GM21447 (cell line): ENCODE data around the gene SMC6.

Source experiments
- ATAC-seq: cut with Tn5 transposase; IDR thresholded peaks from one replicate; pipeline ENCODE4 v1.9.1; 2021; ENCODE audit not compliant: unreplicated experiment

SMC6 gene

DNA sequence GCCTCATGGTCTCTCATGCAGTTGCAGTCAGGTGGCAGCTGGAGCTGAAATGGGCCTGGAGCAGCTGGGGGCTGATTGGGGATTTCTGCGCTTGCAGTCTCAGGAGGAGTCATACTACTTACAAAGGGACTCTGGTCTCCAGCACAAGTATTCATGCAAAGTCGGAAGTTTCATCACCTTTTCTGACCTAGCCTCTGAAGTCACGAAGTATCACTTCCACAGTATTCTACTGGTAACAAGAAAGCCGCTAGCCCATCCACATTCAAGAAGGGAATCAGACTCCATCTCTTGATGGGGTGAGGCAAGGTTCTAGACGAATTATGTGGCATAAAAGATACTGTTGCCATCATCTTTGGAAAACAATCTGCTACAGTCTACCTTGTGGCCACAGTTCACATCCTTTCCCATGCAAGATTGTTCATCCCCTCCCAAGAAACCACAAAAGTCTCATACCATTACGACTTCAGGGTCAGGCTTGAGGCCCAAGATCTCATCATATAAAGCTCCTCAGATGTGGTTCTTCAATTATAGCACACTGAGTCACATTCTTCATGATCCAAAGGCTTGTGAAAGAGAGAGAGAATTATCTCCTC, 95.3 kb downstream of the SMC6 start:
- ATAC-seq = peak; percentile 62

DNA sequence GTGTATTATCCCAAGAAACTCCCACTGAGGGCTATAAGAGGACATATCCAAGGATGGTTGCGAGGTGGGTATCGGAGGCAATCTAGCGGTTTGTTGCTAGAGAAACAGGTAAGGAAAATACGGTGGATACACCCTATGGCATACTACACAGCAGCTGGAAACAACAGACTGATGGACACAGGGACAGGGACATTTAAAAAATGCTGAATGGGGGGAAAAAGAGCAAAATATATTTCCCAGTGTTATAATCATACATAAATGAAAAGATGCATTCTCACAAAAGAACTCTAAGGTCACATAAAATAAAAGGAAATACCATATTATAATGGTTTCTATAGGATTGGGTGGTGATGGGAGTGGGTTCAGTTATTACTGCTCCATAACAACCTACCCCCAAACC, 95.9 kb downstream of the SMC6 start:
- no peak for ATAC-seq

DNA sequence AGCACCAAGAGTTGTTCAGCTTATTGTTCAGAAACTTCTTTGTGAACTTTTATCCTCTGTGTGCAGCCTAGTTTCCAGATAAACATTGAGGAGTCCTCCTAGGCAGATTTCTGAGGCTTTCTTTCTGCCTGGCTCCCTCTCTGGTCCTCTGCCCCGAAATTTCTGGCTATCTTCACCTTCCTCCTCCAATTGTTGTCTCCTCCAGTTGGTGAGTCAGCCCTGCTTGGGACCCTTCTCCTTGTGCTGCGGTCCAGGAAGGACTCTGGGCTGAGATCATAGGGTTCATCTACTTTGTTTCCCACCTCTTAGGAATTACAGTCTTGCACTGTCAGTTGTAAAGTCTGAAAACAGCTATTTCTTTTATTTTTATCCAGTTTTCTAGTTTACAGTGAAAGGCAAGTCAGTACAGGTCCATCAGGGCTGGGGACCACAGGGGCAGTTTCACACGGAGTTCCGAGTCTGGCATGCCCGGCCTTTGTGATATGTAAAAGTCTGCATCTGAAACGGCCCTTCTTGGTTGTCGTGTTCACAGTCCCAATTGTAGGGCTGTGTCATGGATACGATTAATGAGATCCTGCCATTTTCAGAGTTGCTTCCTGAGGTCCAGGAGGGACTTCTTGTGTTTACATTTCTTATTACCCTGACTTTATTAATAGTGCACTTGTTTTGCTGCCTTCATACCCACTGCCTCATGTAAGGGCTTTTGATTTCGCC, 100.8 kb downstream of the SMC6 start:
- ATAC-seq = no peak

DNA sequence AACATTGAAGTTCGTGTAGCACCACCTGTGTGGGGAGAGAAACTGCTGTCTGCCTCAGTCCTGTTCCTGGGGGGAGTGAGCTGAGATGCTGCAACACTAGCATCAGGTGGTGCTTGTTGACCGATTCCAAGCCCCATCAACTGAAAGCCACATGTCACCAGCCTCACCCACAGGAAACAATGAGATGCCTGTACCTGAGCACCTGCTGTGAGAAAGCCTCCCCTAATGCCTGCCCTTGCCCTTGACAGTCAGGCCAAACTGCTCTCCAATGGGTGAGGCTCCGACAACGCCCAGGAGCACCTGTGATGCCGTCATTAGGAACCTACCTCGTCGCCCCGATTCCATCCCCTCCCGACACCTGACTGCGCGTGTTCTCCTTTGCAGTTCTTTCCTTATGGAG, 104.6 kb downstream of the SMC6 start:
- no peak for ATAC-seq

DNA sequence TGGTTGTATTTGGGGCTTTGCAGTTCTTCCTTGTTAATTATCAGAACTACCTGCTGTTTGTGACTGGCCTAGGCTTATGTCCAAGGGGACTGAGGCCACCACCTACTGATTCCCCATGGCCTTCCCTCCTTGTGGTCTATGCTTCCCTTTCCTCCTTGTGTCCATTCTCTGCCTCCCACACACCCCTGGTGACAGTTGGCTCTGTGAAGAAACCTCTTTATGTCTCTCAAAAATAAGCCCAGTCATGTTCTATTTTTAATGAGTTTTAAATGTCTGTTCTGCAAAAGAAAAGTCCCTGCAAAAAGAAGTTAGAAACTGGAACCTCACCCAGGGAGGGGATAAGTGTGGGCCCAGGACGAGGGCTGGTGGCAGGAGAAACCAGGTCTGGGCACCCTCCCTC, 105.0 kb downstream of the SMC6 start:
- ATAC-seq = no peak

DNA sequence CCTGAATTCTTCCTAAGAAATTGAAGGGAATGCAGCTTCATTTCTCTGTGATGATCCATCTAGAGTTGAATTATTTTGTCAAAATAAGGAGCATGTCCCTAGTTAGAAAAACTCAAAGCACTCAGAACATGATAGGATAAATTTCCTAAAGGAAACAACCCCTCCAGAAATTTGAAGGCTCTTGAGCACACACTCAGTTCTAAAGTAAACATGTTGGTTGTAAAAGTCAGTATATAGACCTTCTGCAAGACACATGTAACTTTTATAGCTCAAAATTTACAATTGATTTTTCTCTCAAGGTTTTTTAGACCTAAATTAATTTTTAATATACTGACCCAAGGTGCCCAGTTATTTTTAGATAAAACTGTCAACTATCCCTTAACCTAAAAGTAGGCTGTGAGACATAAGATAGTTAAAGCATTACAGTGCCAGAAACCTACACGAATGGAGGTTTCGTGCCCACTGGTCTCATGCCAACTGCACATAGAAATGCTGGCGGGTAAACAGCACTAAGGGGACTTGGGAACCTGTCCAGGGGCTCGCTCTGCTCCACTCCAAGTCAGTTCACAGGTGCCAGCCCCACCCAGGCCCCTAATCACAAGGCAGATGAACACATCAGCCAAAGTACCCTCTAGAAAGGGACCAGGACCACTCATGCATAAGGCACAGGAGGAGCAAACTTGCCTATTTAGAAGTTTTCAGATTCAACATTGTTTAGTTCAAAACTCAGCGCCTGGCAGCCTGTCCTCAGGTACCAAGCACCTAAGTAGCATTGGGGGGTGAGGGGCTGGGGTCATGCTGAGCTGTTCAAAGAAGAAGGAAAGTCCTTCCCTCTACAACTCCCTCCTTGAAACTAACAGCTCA, 106.5 kb downstream of the SMC6 start:
- no peak for ATAC-seq

DNA sequence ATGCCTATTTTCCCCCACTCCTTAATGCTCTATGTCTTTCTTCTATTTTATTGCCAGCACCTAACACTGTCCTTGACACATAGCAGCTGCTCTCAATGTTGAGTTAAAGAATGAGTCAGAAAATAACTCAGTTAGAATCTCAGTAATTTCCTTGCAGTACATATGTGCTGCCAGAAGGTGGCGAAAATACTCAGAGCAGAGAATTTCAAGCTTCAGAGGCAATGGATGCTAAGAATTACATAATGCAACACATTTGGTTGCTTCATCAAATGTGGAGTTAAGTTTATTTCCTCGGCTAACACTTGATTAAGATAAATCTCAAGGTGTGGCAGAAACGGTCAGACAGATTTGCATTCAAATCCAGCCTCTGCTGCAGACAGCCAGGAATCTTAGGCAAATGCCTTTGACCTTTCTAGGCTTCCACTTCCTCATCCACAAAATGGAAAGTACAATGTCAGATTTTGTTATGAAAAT, 107.5 kb downstream of the SMC6 start:
- ATAC-seq = peak; percentile 92

DNA sequence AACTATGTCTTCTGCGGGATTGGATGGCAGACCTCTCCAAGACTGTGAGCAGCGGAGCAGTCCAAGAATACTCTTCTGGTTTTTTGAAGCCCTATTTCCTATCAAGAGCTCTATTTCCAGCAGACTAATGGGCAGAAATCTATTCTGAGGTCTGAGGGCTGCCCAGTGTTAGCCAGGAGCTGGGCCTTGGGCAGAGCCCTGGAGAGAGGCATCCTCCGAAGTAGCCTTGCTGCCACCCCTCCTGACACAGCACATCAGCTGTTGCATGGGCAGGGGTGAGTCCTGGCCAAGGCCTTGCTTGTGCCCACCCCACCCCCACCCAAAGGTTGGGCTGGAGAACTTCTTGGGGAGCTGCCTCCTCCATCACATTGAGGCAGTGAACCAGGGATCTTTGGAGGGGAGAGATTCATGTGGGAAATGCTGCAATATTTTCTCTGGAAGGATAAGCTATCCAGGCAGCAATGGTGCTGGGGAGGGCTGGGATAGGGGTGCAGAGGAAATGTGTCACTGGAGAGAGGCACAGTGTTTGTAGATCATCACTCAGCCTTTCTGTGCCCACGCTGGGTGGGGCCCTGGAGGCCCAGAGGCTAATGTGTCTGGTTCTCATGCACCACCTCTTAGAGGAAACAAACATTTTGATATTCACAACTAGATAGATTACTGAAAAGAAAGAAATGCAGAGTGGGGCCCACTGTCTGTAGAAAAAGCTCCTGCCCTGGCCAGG, 108.5 kb downstream of the SMC6 start:
- no peak for ATAC-seq

DNA sequence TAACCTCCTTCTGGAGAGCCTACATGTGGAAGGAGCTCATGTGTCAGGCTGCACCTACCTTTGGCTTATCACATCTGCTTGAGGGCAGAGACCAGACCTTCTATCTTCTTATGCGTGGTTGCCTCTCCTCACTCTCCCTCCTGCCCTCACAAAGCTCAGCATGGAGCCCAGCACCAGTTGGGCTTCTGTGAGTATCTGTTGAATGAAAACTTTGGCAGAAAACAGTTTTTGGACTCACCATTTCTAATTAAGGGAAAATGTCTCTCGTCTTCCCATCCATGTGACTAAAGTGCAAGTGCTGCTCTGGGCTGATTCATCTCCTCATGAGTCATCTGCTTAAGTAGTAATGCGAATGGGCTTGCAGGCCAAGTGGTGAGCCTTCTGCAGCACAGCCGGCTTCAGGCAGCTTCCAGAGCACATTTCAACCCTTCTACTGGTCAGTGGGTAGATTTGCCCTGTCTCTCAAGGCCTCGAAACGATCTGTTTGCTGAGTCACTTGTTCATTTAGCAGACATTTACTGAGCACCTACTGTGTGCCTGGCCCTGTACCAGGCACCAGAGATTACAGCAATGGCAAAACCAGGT, 110.5 kb downstream of the SMC6 start:
- no peak for ATAC-seq

DNA sequence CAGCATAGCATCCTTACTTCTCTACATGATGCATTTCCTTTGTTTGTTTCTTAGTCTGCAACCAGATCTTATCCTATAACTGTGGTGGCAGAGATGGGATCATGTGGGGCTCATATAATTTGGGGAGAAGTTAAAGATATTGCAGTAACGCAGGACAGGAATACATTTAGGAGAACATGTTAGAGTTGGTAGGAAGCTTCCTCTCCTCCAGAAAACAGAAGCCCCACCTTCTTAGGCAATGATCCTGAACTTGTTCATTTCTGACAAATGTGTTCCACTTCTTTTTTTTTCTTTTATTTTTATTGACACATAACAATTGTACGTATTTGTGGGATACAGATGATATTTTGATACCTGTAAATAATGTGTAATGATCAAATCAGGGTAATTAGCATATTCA, 113.2 kb downstream of the SMC6 start:
- no peak for ATAC-seq

DNA sequence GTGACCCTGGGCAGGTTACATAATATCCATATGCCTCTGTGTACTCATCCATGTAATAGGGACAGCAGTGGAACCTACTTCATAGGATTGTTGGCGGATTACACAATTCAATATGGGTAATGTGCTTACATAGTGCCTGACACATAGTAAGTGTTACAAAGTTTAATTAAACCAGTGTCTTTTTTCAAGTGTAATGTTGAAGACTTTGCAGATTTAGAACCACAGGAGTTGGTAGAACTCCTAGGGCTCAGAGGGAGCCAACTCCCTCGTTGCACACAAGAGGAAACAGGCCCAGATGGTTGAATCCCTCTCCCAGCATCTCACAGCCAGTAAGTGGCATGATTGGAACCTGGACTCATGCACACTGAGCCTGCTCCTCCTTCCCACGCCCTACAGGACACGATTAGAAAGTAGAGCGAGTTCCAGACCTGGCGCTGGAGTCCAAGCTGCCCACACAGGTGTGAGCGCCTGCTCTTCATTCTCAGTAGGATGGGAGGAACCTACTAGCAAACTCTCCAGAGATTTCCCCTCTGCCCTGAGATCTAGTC, 115.3 kb downstream of the SMC6 start:
- no peak for ATAC-seq

DNA sequence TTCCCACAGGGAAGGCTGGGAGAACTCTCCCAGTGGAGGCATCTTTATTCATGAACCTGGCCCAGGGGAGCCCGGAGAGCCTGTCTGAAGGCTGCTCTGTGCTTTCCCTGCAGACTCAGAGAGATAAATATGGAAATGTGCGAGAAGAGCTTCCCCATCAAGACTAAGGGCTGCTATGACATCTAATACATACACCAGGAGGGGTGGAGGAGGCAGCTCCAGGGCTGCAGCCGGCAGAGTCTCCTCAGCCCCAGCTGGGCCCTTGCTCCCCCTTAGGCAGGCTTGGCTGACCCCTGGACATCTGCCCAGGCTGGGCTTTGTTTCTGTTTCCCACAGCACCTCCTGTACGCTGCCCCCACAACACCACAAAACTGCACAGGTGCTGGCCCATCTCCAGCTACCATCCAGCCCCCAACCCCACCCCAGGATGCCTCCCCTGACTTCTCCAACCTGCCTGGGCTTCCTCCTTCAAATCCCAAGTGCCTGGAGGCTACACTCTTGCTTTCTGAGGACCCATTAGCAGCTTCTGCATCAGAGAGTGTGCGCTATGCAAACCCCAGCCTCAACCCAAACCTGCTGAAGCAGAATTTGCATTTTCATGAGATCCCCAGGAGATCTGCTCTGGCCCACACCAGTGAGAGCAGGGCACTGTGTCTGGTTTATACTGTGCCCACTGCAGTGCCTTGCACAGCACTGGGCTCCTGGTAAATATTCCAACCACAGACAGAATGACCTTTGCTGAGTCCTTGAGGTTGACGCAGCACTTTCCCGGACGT, 116.3 kb downstream of the SMC6 start:
- ATAC-seq = no peak

DNA sequence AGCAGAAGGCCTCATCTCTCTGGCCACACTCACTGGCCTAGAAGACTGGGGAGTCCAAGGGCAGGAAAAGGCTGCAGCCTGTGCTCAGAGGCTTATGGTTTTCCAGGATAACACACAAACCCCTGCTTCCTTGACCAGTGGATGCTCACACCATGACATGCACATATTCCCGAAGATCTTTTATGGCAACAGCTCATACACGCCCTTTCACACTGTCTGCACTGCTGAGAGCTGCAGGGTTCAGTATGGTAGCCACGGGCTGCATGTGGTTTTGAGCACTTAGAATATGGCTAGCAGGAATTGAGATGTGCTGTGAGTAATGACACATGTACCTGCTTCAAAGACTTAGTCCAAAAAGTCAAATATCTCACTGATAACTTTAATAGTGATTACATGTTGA, 117.4 kb downstream of the SMC6 start:
- ATAC-seq = no peak

DNA sequence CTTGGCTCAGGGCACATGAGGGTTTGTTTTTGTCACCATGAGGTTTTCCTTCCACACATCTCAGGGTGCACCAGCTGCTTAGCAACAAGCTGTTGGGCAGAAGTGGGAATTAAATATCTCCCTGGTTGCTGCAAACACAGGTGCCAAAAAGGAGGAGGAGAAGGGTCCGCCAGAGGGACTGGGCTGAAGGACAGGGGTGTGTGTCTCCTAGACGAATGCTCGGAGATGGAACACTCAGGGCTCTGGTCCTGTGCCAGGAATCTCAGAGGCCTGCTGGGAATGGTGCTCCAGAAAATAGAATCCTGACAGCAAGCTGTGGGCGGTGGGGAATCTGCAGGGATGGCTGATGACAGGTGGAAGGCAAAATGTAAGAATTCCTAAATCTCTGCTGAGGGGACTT, 118.6 kb downstream of the SMC6 start:
- ATAC-seq = no peak

DNA sequence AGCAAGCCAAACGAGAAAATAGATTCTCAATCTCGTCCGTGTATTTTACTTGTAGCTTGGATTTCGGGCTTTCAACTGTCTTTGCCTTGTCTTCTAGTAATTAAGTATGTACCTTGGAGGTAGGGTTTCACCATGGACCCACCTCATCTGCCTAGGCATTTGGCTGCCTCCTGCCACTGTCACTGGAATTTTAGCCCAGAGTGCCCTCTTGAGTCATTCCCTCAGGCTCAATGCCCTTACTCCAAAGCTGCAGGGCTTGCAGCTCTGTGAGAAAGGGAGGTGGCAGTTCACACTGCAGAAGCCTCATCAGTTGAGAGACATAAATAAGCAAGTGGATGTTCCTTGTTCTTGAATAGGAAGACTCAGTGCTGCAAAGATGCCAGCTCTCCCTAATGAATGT, 123.5 kb downstream of the SMC6 start:
- ATAC-seq = no peak

DNA sequence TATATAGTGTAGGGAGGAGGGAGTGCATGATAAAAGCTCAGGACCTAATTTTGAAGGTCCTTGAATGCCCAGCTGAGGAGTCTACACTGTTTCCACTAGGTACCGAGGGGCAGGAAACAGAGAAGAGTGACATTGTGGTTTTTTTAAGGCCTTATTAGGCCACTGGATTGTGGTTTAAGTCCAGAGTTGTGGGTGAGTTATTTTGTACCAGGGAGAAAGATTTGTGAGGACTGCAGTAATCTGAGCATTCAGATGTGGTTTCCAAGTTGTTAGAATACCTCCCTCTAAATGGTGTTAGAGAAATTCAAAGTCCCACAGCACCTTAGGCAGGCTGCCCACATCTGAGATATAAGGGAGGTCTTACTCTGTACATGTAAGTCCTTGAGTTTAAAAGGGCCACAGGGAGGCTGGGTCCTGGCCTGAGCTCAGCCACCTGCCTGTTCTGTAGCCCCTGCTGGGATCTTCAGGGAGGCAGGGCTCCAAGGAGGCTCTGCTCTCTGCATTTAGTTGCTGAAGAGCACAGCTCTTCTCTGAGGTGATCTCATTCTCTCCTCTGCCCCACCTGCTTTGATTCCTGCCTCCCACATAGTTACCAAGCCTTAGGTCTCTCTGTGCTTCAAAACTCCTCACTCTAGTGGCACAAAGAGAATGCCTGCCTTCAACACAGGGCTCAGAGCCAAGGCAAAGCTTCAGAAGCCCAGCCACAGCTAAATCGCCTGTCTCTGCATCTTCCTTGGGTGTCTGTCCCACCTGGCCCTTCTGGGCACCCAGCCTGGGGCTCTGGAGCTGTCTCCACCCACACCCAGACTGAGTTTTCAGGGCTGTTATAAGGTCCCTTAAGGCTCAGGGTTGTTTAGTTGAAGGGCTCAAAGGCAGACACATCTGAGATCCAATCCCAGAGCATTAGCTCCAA, 125.0 kb downstream of the SMC6 start:
- ATAC-seq = peak; percentile 72

DNA sequence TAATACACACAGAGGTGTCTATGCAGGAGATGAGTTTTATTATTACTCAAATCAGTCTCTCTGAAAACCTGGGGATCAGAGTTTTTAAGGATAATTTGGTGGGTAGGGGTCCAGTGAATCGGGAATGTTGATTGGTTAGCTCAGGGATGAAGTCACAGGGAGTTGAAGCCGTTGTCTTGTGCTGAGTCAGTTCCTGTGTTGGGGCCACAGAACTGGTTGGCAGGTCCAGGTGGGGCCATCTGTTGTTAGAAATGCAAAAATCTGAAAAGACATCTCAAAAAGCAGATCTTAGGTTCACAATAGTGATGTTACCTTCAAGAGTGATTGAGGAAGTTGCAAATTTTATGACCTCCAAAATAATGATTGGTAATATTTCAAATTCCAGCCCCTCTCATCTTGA, 126.2 kb downstream of the SMC6 start:
- no peak for ATAC-seq

DNA sequence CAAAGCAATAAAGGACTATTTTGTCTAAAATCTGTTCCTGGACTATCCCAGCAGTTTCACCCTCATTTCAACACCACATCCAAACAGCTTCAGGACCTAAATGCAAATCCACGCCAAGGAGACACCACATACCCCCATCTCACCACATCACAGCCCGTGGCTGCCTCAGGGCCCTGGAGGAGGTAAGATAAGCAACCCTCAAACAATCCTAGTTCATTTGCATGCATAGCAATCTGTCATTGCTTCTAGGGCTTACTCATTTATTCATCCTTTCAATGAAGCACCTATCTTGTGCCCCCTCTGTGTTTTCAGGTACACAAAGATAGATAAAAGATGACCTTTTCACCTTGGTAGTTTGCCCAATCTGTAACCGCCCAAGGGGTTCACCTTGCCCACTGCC, 126.6 kb downstream of the SMC6 start:
- no peak for ATAC-seq

DNA sequence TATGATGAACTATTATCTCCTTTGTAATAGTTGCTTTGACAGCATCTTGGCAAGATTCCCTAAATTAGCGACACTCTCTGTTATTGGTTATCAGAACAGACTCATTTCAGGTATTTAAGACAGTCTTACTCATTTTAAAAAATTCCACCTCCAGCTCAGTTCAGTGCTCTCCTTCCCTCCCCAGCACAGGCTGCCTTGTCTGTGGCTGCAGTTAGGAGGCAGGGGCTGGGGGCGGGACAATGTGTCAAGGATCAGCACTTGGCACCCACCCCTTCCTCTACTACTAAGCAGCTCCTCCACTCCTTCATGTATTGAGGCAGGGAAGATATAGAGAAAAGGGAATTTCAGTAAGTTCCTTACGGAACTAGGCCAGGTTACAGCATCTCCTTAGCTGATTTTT, 128.2 kb downstream of the SMC6 start:
- ATAC-seq = no peak
